OCI-LY3 (cell line): ENCODE measurements around the gene FOXI3.

Experiments used
- H2AFZ ChIP-seq: fragments of 200-600, 300-600 bp; shearing (Covaris generic); 2 replicates; pipeline ENCODE4 v1.6.0; 2014; ENCODE audit warnings: antibody characterized with exemption, low read depth, low read length
- H3K27ac ChIP-seq: fragments of 200-600, 300-600 bp; sonication (generic); 2 replicates; pipeline ENCODE4 v1.5.1; 2014; ENCODE audit warnings: mild to moderate bottlenecking, low read length, moderate library complexity, mixed read lengths
- H3K27me3 ChIP-seq: fragments of 200-600, 300-600 bp; sonication (generic); 2 replicates; pipeline ENCODE4 v1.6.1; 2014; ENCODE audit warnings: low read depth, low read length, mixed read lengths
- H3K36me3 ChIP-seq: fragments of 200-600, 300-600 bp; sonication (generic); replicated peaks from 2 replicates; pipeline ENCODE3; 2014; ENCODE audit warnings: low read depth, low read length, mixed read lengths
- H3K4me1 ChIP-seq: fragments of 300-600, 200-600 bp; sonication (generic); 2 replicates; pipeline ENCODE4 v1.6.1; 2014; ENCODE audit warnings: low read length, mixed read lengths
- H3K4me2 ChIP-seq: fragments of 200-600, 300-600 bp; sonication (generic); 2 replicates; pipeline ENCODE4 v1.6.1; 2014; ENCODE audit warnings: low read length, mixed read lengths
- H3K4me3 ChIP-seq: fragments of 300-600, 200-600 bp; sonication (generic); 2 replicates; pipeline ENCODE4 v1.5.1; 2014; ENCODE audit warnings: antibody characterized with exemption, mild to moderate bottlenecking, low read length, moderate library complexity
- H3K79me2 ChIP-seq: fragments of 300-600, 200-600 bp; shearing (Covaris generic); 2 replicates; pipeline ENCODE4 v1.6.1; 2014; ENCODE audit warnings: mild to moderate bottlenecking, low read length, mixed read lengths
- H3K9ac ChIP-seq: fragments of 300-600, 200-600 bp; shearing (Covaris generic); 2 replicates; pipeline ENCODE4 v1.6.0; 2014; ENCODE audit warnings: mild to moderate bottlenecking, low read length, moderate library complexity
- H3K9me3 ChIP-seq: fragments of 200-600, 300-600 bp; shearing (Covaris generic); 2 replicates; pipeline ENCODE4 v1.6.1; 2014; ENCODE audit warnings: low read length, mixed read lengths; ENCODE audit not compliant: insufficient read depth
- H4K20me1 ChIP-seq: fragments of 200-600, 300-600 bp; sonication (generic); 2 replicates; pipeline ENCODE4 v1.6.1; 2016; ENCODE audit warnings: low read length, mixed read lengths; ENCODE audit not compliant: insufficient read depth
- EZH2phosphoT487 ChIP-seq: fragments of 200-600 bp; shearing (Covaris generic); IDR thresholded peaks from 2 replicates; pipeline ENCODE4 v1.6.1; 2018; ENCODE audit warnings: antibody characterized with exemption, mixed run types, low read depth
- TF ChIP-seq, protein P1 (sequence below): fragments of 200-600, 300-600 bp; sonication (generic); IDR thresholded peaks from 2 replicates; pipeline ENCODE4 v1.5.1; 2014; ENCODE audit warnings: antibody characterized with exemption, low read length, low read depth

FOXI3 gene

DNA sequence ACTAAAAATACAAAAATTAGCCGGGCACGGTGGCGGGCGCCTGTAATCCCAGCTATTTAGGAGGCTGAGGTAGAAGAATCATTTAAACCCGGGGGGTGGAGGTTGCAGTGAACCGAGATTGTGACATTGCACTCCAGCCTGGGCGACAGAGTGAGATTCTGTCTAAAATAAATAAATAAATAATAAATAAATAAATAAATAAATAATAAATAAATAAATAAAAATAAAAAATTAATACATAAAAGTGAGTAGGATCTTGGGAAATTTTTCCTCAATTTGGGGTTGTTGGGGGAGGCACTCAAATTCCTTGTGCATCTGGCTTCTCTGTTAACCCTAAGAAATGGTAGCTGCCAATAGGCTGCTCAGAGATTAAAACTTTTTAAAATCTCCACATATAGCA is 20.3 kb upstream of the FOXI3 start:
- H4K20me1 ChIP-seq, result no peaks in the 10 kb centered on the region
- H3K27ac ChIP-seq, result no peak overlapping the region
- no peak overlapping the region for H2AFZ ChIP-seq
- no peaks in the 10 kb centered on the region for H3K79me2 ChIP-seq
- no peaks in the 10 kb centered on the region for H3K4me1 ChIP-seq
- H3K9me3 ChIP-seq, result no peaks in the 10 kb centered on the region
- peaks cover 4% of the 10 kb centered on the region; the same call in 1 of the 2 replicates for H3K27me3 ChIP-seq
- H3K4me2 ChIP-seq, result no peak overlapping the region
- H3K36me3 ChIP-seq, result no peaks in the 10 kb centered on the region
- TF ChIP-seq EZH2phosphoT487, result no peak
- TF ChIP-seq, protein P1, sequence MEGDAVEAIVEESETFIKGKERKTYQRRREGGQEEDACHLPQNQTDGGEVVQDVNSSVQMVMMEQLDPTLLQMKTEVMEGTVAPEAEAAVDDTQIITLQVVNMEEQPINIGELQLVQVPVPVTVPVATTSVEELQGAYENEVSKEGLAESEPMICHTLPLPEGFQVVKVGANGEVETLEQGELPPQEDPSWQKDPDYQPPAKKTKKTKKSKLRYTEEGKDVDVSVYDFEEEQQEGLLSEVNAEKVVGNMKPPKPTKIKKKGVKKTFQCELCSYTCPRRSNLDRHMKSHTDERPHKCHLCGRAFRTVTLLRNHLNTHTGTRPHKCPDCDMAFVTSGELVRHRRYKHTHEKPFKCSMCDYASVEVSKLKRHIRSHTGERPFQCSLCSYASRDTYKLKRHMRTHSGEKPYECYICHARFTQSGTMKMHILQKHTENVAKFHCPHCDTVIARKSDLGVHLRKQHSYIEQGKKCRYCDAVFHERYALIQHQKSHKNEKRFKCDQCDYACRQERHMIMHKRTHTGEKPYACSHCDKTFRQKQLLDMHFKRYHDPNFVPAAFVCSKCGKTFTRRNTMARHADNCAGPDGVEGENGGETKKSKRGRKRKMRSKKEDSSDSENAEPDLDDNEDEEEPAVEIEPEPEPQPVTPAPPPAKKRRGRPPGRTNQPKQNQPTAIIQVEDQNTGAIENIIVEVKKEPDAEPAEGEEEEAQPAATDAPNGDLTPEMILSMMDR, result no peak
- no peak overlapping the region for H3K4me3 ChIP-seq
- H3K9ac ChIP-seq, result no peak overlapping the region

DNA sequence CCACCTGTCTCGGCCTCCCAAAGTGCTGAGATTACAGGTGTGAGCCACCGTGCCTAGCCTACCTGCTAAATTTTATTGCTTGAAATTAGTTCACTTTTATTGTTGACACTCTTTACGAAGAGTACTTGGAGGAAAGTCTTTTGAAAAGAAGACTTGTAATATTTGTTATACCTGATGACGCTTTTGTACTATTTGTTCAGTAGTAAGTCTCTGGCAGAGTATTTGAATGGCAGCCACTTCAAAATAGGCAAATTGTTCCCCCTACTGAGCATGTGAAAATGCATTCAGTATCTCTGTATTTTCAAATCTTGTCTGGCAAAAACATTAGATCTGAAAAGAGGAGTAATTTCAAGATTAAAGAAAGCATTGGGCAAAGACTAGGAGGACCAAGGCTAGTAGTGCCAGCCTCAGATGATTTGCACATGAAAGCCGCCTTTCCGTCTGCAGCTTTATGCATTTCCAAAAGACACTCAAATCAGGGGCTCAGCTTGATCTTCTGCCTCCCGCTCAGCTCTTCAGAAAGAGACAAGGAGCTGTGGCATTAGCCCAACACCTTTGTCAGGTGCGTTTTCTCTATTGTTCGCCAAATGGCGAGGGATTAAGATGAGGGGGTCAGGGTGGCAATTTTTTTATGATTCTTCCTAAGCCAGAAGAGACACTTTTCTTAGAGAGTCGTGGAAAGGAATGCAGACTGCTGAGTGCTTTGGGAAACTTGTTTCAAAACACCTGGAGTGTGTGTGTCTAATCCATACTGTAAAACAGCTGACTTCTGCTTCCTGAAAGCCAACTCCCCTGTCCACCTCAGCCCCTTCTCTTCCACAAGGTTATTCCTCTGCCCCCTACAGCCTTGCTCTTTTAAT is 18.8 kb upstream of the FOXI3 start:
- H3K9me3 ChIP-seq, result no peaks in the 10 kb centered on the region
- H3K36me3 ChIP-seq, result no peaks in the 10 kb centered on the region
- H2AFZ ChIP-seq, result no peak overlapping the region
- H3K27me3 ChIP-seq, result peaks cover 4% of the 10 kb centered on the region; the same call in 1 of the 2 replicates
- H3K4me3 ChIP-seq, result no peak overlapping the region
- no peaks in the 10 kb centered on the region for H3K79me2 ChIP-seq
- H4K20me1 ChIP-seq, result no peaks in the 10 kb centered on the region
- no peak overlapping the region for H3K27ac ChIP-seq
- H3K9ac ChIP-seq, result no peak overlapping the region
- no peak for TF ChIP-seq EZH2phosphoT487
- TF ChIP-seq, protein P1, result no peak
- H3K4me2 ChIP-seq, result no peak overlapping the region
- H3K4me1 ChIP-seq, result no peaks in the 10 kb centered on the region

DNA sequence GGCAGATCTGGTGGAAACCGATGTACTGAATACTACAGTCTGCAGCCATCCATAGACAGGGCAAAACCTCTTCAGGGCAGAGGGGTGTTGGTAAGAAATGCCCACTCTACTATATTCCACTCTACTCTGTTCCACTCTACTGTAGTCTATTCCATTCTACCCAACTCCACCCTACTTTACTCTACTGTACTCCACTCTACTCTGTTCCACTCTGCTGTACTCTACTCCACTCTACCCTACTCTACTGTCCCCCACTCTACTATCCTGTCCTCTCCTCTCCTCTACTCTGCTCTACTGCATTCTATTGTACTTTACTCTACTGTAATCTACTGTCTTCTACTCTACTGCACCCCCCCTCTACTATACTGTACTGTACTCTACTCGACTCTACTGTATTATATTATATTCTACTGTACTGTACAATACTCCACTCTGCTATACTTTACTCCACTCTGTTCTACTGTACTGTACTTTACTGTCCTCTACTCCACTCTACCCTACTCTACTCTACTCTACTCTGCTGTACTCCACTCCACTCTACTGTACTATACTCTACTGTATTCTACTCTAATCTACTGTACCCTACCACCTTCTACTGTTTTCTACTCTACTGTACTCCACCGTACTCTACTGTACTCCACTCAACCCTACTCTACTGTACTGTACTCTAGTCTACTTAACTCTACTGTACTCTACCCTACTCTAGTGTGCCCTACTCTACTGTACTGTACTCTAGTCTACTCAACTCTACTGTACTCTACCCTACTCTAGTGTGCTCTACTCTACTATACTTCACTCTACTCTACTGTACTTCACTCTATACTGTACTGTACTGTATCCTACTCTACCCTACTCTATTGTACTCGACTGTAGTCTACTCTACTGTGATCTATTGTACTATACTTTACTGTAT is 17.0 kb upstream of the FOXI3 start:
- H2AFZ ChIP-seq, result no peak overlapping the region
- no peaks in the 10 kb centered on the region for H4K20me1 ChIP-seq
- no peaks in the 10 kb centered on the region for H3K4me1 ChIP-seq
- peaks cover 4% of the 10 kb centered on the region; the same call in 1 of the 2 replicates for H3K27me3 ChIP-seq
- H3K9ac ChIP-seq, result no peak overlapping the region
- H3K9me3 ChIP-seq, result no peaks in the 10 kb centered on the region
- no peaks in the 10 kb centered on the region for H3K36me3 ChIP-seq
- no peak overlapping the region for H3K4me2 ChIP-seq
- H3K79me2 ChIP-seq, result no peaks in the 10 kb centered on the region
- H3K4me3 ChIP-seq, result no peak overlapping the region
- TF ChIP-seq EZH2phosphoT487, result no peak
- TF ChIP-seq, protein P1, result no peak
- no peak overlapping the region for H3K27ac ChIP-seq

DNA sequence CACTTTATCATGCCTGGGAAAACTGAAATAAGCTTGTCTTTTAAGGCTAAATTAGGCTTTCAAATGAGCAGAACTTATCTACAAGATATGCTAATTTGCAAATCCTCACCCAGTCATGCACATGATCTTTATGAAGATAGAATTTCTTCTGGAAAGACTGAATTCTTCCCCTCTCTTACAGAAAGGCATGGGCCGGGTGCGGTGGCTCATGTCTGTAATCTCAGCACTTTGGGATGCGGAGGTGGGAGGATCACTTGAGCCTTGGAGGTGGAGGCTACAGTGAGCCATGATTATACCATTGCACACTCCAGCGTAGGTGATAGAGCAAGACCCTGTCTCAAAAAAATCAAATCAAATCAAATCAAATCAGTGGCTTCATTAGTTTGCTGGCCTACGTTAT is 11.7 kb upstream of the FOXI3 start:
- Histone ChIP-seq H3K27me3 (no peaks in the 10 kb centered on the region), H3K79me2 (no peaks in the 10 kb centered on the region), H3K9me3 (no peaks in the 10 kb centered on the region), H3K36me3 (no peaks in the 10 kb centered on the region), H3K4me2 (no peak overlapping the region), H3K27ac (no peak overlapping the region), H3K4me3 (no peak overlapping the region), H3K9ac (no peak overlapping the region), H2AFZ (no peak overlapping the region), H4K20me1 (no peaks in the 10 kb centered on the region), H3K4me1 (no peaks in the 10 kb centered on the region)
- TF ChIP-seq, protein P1, result no peak
- TF ChIP-seq EZH2phosphoT487, result no peak
